Thyroid gland (tissue), 4 donors: ENCODE measurements around the gene CRACR2B.

Experiments used
- CTCF ChIP-seq, 6 experiments: fragments of 200-600 bp in 3 of 6; fragments of 450-650 bp in 3 of 6; sonication (generic) in 3 of 6; IDR thresholded peaks; one replicate each; pipeline ENCODE4 v1.5.1; 2016 to 2019; ENCODE audit warnings: antibody characterized with exemption in 6 of 6, mild to moderate bottlenecking in 2 of 6, inconsistent platforms in 1 of 6, moderate library complexity in 1 of 6
- POLR2A ChIP-seq, 2 donors: fragments of 450-650 bp; IDR thresholded peaks; one replicate each; pipeline ENCODE4 v1.6.1; 2017; ENCODE audit warnings: antibody characterized with exemption in 2 of 2, mild to moderate bottlenecking in 2 of 2, moderate library complexity in 1 of 2

DNA sequence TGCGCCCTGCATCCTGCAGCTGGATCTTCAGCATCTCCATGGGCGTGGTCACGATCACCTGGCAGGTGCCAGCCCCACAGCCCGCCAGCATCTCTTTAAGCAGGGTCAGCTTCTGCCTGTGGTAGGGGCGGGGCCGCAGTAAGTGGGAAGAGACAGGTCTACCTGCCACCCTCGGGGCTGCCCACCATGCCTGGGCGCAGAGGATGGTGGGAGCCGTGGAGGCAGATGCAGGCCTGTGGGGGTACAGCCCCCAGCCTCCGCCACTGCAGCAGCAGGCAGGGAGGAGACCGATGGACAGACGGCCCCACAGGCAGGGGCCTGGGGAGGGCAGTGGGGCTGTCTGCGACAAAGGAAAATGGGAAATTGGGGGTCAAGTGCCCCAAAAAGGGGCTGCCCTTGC lies 34.8 kb upstream of the CRACR2B start:
- TF ChIP-seq CTCF (IDR thresholded peaks at IDR 0.05) (no peak), POLR2A (IDR thresholded peaks at IDR 0.05) (no peak)
